ENCODE data around the gene RAB4A. TPM values are rescaled to one million over a fixed set of nuclear protein-coding genes. Genes with fewer than 3 reads are reported as not detected.

RAB4A gene
- total and polyA plus RNA-seq, 2 of the 4 experiments (the other 2 are of a cell fraction) = 25.6 to 26.2 TPM

GRCh38 chr1:229258757-229259060 is 12.2 kb upstream of the RAB4A start:
- dilution Hi-C loops (cut with HindIII; ENCODE audit: low sequenced_read_pairs, unreplicated experiment) = loop anchor here (25.0 kb wide), 1 partner anchor 229 kb away; no protein-coding TSS in a partner anchor
- Histone ChIP-seq H2BK15ac (ENCODE audit: low read depth, low read length) (no peak overlapping the region), H2AK9ac (replicated peaks; ENCODE audit: low read depth, low read length, poor library complexity) (peak overlapping the region; percentile 34), H3K36me3 (ENCODE audit: control insufficient read depth, insufficient read depth, low read length) (no peaks in the 10 kb centered on the region), H3K14ac (replicated peaks; ENCODE audit: low read depth, low read length) (no peak overlapping the region), H4K5ac (ENCODE audit: low read depth, low read length) (no peak overlapping the region), H3K4me2 (ENCODE audit: low read depth, low read length) (no peak overlapping the region), H2BK20ac (ENCODE audit: low read depth, low read length) (no peak overlapping the region), H4K91ac (ENCODE audit: insufficient read depth, low read depth, low read length) (no peak overlapping the region), H3K9ac (ENCODE audit: low read depth, low read length) (no peak overlapping the region), H4K8ac (ENCODE audit: low read depth in 2 of 2, low read length in 2 of 2) (no peak overlapping the region), H3K4me1 (ENCODE audit: control insufficient read depth, insufficient read depth, low read length) (no peaks in the 10 kb centered on the region), H2AFZ (replicated peaks; ENCODE audit: low read length, poor library complexity) (peak overlapping the region; percentile 36), H3K18ac (ENCODE audit: low read depth, low read length) (no peak overlapping the region), H3K23ac (ENCODE audit: low read depth, low read length) (no peak overlapping the region), H3K9me1 (ENCODE audit: insufficient read depth, low read length) (no peaks in the 10 kb centered on the region), H3K56ac (ENCODE audit: extremely low read depth, insufficient read depth, low read length) (no peak overlapping the region), H3K27ac (ENCODE audit: insufficient read depth, low read length) (no peak overlapping the region), H3K4me3 (ENCODE audit: insufficient read depth, low read depth, low read length) (no peak overlapping the region), H3K4ac (ENCODE audit: low read depth, low read length) (no peak overlapping the region), H2BK120ac (ENCODE audit: low read depth, low read length) (no peak overlapping the region), H4K20me1 (ENCODE audit: insufficient read depth, low read length) (no peaks in the 10 kb centered on the region), H3K27me3 (ENCODE audit: control insufficient read depth, insufficient read depth, low read length) (peaks cover 5% of the 10 kb centered on the region; the same call in 1 of the 2 replicates), H3K79me1 (ENCODE audit: low read depth in 1 of 2, low read length in 2 of 2) (no peaks in the 10 kb centered on the region), H2AK5ac (ENCODE audit: low read depth, low read length) (no peak overlapping the region), H3K9me3 (ENCODE audit: control insufficient read depth, insufficient read depth, low read length) (no peaks in the 10 kb centered on the region), H2BK5ac (ENCODE audit: low read depth, low read length, poor library complexity, severe bottlenecking) (no peak overlapping the region)
- no peak for DNase-seq
- BruUV-seq (replicated peaks) = no TSS peak
- TF ChIP-seq CTCF (conservative IDR thresholded peaks at IDR 0.05; ENCODE audit: low read depth, low read length) (no peak), ELK1 (IDR thresholded peaks at IDR 0.05; ENCODE audit: borderline replicate concordance, low read depth, low read length) (no peak), CEBPB (IDR thresholded peaks at IDR 0.05; ENCODE audit: low read depth, low read length) (no peak), BHLHE40 (IDR thresholded peaks at IDR 0.05; ENCODE audit: low read depth, low read length) (no peak), SMC3 (IDR thresholded peaks at IDR 0.05; ENCODE audit: low read depth, low read length) (no peak), NFE2L2 (IDR thresholded peaks at IDR 0.05; ENCODE audit: low read depth, low read length) (no peak), FOS (IDR thresholded peaks at IDR 0.05; ENCODE audit: low read depth, low read length) (no peak), MAZ (IDR thresholded peaks at IDR 0.05; ENCODE audit: borderline replicate concordance, low read depth, low read length) (no peak), RFX5 (IDR thresholded peaks at IDR 0.05; ENCODE audit: low read depth, low read length) (no peak), USF2 (IDR thresholded peaks at IDR 0.05; ENCODE audit: low read depth, low read length) (no peak), RAD21 (IDR thresholded peaks at IDR 0.05; ENCODE audit: low read length) (no peak)
- peak; percentile 12; the same call in 1 of the 2 replicates for ATAC-seq (ENCODE audit: low read depth)
- no CpG with 5 or more reads among the region's 5 CpGs for WGBS, 2 experiments (ENCODE audit: extremely low coverage in 2 of 2, insufficient read length in 1 of 2)
- ChIA-PET POLR2A (ENCODE audit: unreplicated experiment) (interaction anchor here (0.5 kb wide), 1 partner anchor 233 kb away, joined by 3 read pairs; no protein-coding TSS in a partner anchor), CTCF (interaction anchor here (0.5 to 1.7 kb wide), 11 partner anchors 15 to 1048 kb away, joined by 3 to 11 read pairs (median 3); no protein-coding TSS in a partner anchor)
- intact Hi-C loops (cut with micrococcal nuclease) = loop anchor here (1.0 to 10.0 kb wide), 6 partner anchors 84 to 1056 kb away; partner anchors contain the start of genes CCSAP and RHOU
- in situ Hi-C loops (cut with MboI; ENCODE audit: low sequenced_read_pairs) = loop anchor here (5.0 to 25.0 kb wide), 2 partner anchors 224 to 1054 kb away; no protein-coding TSS in a partner anchor

Data from IMR-90 (cell line).